ENCODE measurements around the gene IQCK. TPM values are rescaled to one million over a fixed set of nuclear protein-coding genes. Genes with fewer than 3 reads are reported as not detected.

IQCK gene
- total RNA-seq, 1 donor from 2014 or later: 16.7 TPM

- DNase-seq: no peak
Observed at GRCh38 chr16:19722269-19722952, 4.3 kb downstream of the IQCK start.

GRCh38 chr16:19722981-19723380 lies 4.9 kb downstream of the IQCK start:
- no peak for DNase-seq

DNA sequence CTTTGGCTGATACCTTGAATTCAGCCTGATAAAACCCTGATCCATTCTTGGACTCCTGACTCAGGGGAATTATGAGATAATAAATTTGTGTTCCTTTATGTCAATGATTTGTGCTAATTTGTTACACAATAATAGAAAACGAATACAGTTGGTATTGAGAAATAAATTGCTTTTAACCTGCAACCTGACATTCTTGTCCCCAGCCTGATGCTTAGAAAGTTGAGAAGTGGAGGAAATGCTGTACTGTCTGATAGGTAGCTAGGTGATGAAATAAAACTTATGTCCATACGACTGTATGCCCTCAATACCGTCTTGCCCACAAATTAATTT lies 10.5 kb downstream of the IQCK start:
- DNase-seq: no peak

DNA sequence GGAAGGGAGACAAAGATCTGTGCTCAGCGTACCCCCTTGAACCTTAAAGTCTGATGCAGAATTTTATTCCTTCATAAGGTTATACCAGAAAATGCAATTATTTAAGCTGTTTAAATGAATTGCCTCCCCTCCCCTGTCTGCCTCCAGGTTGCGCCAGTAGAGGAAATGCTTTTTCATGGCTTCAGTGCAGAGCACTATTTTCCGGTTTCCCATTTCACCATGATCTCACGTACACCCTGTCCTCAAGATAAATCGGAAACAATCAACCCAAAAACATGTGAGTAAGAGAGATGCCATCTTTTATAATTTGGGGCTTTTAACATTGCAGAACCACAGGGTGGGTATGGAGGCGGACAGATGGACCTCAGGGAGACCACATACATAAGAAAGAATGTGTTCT lies 15.5 kb downstream of the IQCK start:
- peak; percentile 56 for DNase-seq

- DNase-seq: no peak
Observed at GRCh38 chr16:19735074-19735867, 17.2 kb downstream of the IQCK start.

- DNase-seq: no peak
Observed at GRCh38 chr16:19737306-19738038, 19.4 kb downstream of the IQCK start.

- DNase-seq: no peak
Observed at GRCh38 chr16:19741354-19741753, 23.3 kb downstream of the IQCK start.

GRCh38 chr16:19743816-19744159 lies 25.7 kb downstream of the IQCK start:
- DNase-seq: no peak

- DNase-seq: peak; percentile 41
Observed at GRCh38 chr16:19744670-19745069, 26.6 kb downstream of the IQCK start.

DNA sequence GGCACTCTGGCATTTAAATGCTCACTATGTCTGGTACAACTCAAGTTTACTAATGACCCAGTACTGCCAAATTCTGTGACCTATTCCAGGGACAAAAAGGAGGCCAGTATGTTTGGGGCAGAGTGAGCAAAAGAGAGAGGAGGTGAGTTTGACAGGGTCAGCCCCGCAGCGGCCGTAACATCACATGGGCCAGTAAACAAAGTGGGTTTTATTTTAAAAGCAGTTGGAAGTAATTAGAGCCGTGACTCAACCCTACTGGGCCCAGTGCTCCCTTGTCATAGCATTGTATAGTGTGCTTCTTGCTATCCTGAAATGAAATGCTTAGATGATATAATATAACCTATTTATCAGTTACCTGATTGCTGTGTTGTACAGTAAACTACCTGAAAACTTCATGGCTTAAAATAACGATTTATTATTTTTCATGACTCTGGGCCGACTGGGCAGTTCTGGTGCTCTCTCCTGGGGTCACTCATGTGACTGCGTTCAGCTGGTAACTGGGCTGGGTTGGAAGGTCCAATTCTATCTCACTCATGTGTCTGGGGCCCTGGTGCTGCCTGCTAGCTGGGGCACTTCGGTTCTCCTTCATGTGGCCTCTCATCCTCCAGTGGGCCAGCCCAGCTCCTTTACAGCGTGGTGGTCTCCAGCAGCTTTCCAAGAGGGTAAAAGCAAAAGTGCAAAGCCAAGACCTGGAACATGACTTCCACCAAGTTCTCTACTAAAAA lies 27.4 kb downstream of the IQCK start:
- DNase-seq: peak; percentile 37

DNA sequence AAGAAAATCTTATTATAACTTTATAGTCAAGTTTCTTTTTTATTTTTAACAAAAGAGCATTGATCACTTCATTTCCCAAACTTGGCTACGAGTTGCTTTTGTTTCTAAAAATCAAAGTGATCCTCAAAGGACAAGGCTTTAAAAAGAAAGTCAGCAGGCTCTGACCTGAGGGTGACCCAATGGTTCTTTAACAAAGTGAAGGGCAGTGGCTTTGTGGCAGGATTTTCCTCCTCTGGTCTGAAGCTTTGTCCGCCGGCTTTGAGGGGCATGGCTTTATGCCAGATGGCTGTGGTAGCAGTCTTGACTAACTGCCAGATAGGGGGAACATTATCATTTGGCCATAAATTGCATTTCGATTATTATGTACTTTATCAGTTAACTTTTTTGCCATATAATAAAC lies 28.5 kb downstream of the IQCK start:
- peak; percentile 54 for DNase-seq

- DNase-seq: peak; percentile 36
Observed at GRCh38 chr16:19748389-19749168, 30.5 kb downstream of the IQCK start.

- peak; percentile 51 for DNase-seq
Observed at GRCh38 chr16:19749571-19750080, 31.6 kb downstream of the IQCK start.

DNA sequence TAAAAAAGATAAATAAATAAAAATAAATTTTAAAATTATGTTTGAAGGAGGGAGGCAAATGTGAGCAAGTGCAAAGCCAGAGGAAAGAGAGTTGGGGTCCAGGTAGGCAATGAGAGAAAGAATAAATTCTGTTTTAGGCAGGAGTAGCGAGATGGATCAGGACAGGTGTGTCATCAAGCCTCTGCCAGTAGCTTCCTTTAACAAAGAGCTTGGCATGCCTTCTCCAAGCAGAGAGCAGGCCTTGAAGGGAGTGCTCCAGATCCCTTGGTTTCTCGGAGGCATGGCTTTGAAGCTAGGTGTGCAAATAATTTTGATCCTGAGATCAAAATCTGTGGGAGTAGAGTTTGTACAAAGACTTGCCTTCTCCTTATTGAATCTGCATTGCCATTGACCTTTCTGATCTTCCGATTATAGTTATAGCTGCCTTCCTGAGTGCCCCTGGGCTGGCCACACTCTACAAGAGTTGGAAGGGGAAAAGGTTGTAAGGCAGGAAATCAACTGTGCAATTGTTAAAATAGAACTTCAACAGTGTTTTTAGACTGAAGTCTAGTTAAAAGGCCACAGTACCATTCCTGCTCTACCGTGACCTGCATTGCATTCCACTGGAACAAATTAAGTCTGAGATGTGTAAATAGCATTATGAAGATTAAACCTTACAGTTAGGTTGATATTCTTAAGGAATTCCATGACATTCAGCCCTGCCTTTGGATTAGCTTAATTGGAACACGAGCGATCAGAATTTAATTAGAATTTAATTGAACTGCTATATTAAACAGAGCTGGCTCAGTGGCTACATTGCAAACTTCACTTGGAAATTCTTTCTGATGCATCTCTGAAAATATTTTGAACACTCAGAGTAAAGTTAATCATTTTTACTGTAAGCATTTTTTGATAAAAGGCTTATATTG lies 33.7 kb downstream of the IQCK start:
- peak; percentile 42 for DNase-seq

DNA sequence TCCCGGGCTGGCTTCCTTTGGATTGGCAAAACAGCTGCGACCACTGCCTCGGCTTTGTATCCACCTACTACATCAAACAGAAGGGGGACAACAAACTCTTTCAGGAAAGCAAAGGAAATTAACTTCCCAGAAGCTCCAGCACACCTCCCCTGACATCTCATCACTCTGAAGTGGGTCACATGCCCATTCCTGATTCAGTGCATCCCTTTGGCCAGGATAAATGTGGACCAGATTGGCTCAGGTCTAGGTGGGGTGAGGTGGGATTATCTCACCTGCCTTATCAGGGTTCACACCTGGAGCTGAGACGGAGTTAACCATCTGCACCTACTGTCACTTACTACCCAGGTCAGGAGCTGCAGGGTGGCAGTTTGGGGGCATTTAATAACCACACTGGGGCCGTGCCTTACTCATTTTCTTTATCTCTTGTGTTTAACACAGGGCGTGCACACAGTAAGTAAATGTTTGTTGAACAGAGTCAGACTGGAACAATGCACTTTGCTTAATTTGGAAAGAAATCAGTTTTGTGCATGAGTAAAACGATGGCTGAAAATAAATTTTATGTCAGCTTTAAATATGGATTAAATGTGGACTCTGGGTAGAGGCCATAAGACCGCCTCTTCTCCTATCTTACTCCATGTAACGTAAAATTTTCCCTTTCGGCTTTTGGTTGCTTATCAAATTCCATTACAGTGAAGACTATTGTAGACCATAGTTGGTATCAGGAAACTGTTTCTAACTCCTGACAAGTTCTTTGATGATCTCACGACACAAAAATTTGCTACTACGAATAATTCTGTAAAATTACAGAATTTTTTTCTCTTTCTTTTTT lies 36.0 kb downstream of the IQCK start:
- DNase-seq: peak; percentile 89

DNA sequence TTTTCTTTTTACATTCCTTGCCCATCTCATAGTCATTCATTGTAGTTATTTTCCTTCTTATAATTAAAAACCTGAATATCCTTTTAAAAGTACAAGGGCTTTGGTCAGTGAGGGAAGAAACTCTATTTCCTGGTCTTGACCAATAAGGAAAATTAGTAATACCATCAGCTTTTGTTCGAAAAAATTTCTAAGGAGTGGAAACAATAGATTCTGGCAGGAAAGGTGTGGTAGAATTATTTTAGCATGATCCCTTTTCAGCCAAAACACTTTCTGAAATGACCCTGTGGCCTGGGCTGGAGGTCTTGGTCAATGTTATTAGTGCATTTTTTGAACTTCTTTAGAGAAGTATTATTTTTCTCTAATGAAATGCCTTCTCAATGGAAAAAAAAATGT lies 36.6 kb downstream of the IQCK start:
- no peak for DNase-seq

DNA sequence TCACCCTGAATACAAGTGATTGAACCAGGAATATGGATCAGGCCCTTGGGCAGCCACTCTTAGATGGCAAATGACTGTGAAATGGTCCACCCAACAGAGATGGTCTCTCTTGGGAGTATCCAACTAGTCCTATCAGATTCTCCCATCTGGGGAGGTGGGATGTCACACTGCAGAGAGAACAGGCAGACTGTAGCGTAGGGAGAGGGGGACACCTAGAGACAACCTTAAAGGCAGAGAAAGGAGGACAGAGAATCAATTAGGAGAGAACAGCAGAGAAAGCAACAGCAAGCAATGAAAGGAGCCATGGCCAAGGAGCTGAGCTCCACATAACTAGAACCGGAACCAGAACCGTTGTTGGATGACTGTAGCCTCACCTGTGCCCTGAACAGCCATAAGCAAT lies 37.2 kb downstream of the IQCK start:
- DNase-seq: no peak

DNA sequence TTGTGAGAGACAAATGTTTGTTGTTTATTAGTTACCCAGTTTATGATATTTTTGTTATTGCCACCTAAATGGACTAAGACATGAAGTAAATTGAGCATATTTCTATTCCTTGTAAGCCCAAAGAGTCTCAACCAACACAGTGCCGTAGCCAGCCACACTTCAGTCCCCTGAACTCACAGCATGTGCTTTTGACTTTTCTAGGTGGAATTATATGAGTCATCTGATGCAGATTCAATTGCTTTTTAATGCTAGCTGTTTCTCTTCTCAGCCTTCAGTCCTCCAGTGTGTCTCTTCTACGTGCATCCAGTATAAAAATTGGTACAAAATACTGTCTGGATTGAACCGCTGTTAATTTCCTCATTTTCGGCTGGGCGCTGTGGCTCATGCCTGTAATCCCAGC lies 39.0 kb downstream of the IQCK start:
- peak; percentile 25 for DNase-seq

DNA sequence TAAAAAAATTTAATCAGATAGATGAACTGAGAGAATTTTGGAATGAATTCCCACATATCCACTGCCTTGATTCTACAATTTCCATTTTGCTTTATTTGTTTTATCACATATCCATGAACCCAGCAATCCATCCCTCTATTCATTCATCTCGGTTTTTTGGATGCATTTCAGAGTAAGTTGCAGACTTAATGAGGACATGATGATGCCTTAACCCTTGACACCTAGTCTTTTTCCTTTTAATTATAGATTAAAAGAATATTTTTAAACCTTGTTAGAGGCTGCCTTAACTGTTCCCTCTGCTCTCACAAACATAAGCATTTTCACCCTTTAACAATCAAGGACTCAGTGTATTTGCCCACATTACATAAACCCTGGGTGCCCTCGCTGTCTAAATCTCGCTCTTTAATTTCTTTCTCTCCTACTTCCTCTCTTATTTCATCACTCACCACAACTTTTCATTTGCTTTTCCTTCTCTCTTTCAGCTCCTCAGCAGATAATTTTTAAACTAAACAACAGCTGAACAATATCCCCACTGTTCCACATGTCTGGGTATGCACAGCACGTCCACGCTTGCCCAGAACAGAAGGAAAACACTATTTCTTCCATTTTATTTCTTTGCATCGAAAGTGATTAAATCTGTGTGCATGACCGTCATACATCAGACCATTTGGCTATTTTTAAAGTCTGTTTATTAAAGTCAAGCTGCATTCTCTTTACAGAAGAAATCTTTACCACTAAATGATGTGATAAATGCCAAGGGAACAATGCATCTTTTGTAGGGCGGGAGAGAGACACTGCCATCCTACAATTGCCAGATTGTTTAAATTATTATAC lies 39.9 kb downstream of the IQCK start:
- no peak for DNase-seq

Data from dermis blood vessel endothelial cell (primary cell).